ENCODE data around the gene EIF4ENIF1.

DNA sequence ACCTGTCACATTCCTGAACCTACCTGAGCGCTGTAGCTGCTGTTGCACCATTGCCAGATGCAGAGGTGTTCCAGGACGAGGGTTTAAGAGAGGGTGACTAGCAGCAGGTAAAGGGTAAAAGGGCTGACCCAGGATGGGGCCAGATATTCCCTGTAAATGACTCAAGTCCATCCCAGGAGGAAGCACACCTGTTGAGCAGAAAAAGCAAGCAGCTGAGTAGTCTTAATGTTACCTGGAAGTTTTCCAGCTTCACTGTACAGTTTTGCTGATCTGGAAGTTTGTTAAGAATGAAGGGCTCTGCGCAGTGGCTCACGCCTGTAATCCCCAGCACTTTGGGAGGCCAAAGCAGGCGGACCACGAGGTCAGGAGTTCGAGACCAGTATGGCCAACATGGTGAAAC lies 49.0 kb downstream of the EIF4ENIF1 start:
- TF ChIP-seq CEBPB (IDR thresholded peaks at IDR 0.05): no peak
- TF ChIP-seq, protein P1, sequence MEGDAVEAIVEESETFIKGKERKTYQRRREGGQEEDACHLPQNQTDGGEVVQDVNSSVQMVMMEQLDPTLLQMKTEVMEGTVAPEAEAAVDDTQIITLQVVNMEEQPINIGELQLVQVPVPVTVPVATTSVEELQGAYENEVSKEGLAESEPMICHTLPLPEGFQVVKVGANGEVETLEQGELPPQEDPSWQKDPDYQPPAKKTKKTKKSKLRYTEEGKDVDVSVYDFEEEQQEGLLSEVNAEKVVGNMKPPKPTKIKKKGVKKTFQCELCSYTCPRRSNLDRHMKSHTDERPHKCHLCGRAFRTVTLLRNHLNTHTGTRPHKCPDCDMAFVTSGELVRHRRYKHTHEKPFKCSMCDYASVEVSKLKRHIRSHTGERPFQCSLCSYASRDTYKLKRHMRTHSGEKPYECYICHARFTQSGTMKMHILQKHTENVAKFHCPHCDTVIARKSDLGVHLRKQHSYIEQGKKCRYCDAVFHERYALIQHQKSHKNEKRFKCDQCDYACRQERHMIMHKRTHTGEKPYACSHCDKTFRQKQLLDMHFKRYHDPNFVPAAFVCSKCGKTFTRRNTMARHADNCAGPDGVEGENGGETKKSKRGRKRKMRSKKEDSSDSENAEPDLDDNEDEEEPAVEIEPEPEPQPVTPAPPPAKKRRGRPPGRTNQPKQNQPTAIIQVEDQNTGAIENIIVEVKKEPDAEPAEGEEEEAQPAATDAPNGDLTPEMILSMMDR (IDR thresholded peaks at IDR 0.05): no peak
- TF ChIP-seq HOXB13 (CRISPR knock-in tag; IDR thresholded peaks at IDR 0.05; ENCODE audit: low read depth): no peak
- no peak for TF ChIP-seq EP300 (IDR thresholded peaks at IDR 0.05)
- no peak for TF ChIP-seq ZC3H11A (IDR thresholded peaks at IDR 0.05)
- no peak for TF ChIP-seq SMC3 (IDR thresholded peaks at IDR 0.05)
- TF ChIP-seq JUNB (IDR thresholded peaks at IDR 0.05): no peak
- TF ChIP-seq RNF2 (IDR thresholded peaks at IDR 0.05; ENCODE audit: borderline replicate concordance, low read depth): no peak
- TF ChIP-seq POLR2AphosphoS2 (conservative IDR thresholded peaks at IDR 0.05; ENCODE audit: low read length): no peak
- no peak for TF ChIP-seq RAD21 (conservative IDR thresholded peaks at IDR 0.05 in 1 of 2, IDR thresholded peaks at IDR 0.05 in 1 of 2)

All from A549 (cell line).